Measurements from ENCODE around the gene ADARB2.

Gene ADARB2

GRCh38 chr10:1473874-1474273, 263.5 kb downstream of the ADARB2 start:
- CTCF ChIA-PET = no interaction called here

GRCh38 chr10:1472178-1472958, 265.0 kb downstream of the ADARB2 start:
- TF ChIP-seq, protein P1, sequence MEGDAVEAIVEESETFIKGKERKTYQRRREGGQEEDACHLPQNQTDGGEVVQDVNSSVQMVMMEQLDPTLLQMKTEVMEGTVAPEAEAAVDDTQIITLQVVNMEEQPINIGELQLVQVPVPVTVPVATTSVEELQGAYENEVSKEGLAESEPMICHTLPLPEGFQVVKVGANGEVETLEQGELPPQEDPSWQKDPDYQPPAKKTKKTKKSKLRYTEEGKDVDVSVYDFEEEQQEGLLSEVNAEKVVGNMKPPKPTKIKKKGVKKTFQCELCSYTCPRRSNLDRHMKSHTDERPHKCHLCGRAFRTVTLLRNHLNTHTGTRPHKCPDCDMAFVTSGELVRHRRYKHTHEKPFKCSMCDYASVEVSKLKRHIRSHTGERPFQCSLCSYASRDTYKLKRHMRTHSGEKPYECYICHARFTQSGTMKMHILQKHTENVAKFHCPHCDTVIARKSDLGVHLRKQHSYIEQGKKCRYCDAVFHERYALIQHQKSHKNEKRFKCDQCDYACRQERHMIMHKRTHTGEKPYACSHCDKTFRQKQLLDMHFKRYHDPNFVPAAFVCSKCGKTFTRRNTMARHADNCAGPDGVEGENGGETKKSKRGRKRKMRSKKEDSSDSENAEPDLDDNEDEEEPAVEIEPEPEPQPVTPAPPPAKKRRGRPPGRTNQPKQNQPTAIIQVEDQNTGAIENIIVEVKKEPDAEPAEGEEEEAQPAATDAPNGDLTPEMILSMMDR (IDR thresholded peaks at IDR 0.05; ENCODE audit: insufficient read depth, low read length, missing control alignments) = no peak
- DNase-seq (ENCODE audit: low read depth, low spot score) = no peak
- ChIA-PET POLR2A (no interaction called here), CTCF (no interaction called here)
- no peak overlapping the region for H3K4me3 ChIP-seq (ENCODE audit: low read depth, low read length)

More at GRCh38 chr10:1473874-1474273, 263.5 kb downstream of the ADARB2 start:
- POLR2A ChIA-PET = no interaction called here
- H3K4me3 ChIP-seq (ENCODE audit: low read depth, low read length) = no peak overlapping the region
- TF ChIP-seq, protein P1 (IDR thresholded peaks at IDR 0.05; ENCODE audit: insufficient read depth, low read length, missing control alignments) = no peak
- DNase-seq (ENCODE audit: low read depth, low spot score) = no peak

DNA sequence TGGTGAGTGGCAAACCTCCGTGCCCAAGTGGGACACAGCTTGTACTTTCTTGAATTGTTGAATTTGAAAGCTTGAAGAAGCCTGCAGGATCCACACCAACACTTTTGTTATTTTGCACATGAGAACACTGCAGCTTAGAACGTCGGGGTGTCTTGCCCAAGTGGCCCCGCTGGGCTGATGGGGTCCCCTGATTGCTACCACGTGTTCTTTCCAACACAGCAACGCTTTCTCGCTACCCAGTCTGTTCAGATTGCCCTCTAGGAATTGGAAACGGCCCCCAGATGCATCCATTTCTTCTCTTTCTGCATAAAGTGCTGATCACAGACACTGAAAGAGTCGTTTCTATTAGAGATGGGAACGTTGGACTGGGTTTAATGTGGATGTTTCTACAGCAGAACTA, 268.5 kb downstream of the ADARB2 start:
- no peak overlapping the region for H3K4me3 ChIP-seq (ENCODE audit: low read depth, low read length)
- TF ChIP-seq, protein P1 (IDR thresholded peaks at IDR 0.05; ENCODE audit: insufficient read depth, low read length, missing control alignments) = no peak
- ChIA-PET CTCF (no interaction called here), POLR2A (no interaction called here)
- no peak for DNase-seq (ENCODE audit: low read depth, low spot score)

GRCh38 chr10:1467334-1468076, 269.8 kb downstream of the ADARB2 start:
- ChIA-PET CTCF (no interaction called here), POLR2A (no interaction called here)
- DNase-seq (ENCODE audit: low read depth, low spot score) = no peak
- no peak overlapping the region for H3K4me3 ChIP-seq (ENCODE audit: low read depth, low read length)
- TF ChIP-seq, protein P1 (IDR thresholded peaks at IDR 0.05; ENCODE audit: insufficient read depth, low read length, missing control alignments) = no peak

- POLR2A ChIA-PET = no interaction called here
- no peak overlapping the region for H3K4me3 ChIP-seq (ENCODE audit: low read depth, low read length)
- CTCF ChIA-PET = no interaction called here
- DNase-seq (ENCODE audit: low read depth, low spot score) = no peak
- TF ChIP-seq, protein P1 (IDR thresholded peaks at IDR 0.05; ENCODE audit: insufficient read depth, low read length, missing control alignments) = no peak
Measured at GRCh38 chr10:1465993-1466764, 271.1 kb downstream of the ADARB2 start.

DNA sequence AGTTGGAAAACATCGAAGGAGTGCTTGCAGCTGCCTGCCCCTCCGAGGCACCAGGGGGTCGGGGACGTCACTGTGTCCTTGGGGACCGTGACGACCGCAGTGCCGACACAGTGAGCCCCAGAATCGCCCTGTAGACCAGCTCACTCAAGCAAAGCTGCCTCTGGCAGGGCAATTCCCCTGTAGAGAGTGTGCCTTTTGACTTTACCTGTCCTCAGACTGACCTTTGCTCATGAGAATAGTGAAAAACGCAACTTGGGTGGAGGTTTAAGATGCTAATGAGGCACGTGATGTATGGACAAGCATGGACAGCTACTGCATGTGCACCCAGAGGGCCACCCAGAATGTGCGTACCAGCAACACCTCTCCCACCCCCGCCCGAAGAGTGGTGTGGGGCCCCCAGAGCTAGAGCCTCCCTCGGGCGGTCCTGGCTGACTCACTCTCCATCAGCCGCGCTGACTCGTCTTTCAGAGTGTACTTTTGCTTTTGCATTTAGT, 271.9 kb downstream of the ADARB2 start:
- no peak overlapping the region for H3K4me3 ChIP-seq (ENCODE audit: low read depth, low read length)
- ChIA-PET POLR2A (no interaction called here), CTCF (no interaction called here)
- TF ChIP-seq, protein P1 (IDR thresholded peaks at IDR 0.05; ENCODE audit: insufficient read depth, low read length, missing control alignments) = no peak
- DNase-seq (ENCODE audit: low read depth, low spot score) = no peak

All from AG04449 (cell line).